Muscle layer of colon (tissue), 2 donors: ENCODE measurements around the gene IL17RC.

Experiments used
- H3K27ac ChIP-seq: one replicate; pipeline ENCODE4 v1.7.0; 2013; ENCODE audit warnings: low read depth, mild to moderate bottlenecking, low read length, moderate library complexity
- H3K27me3 ChIP-seq, 2 donors: one replicate each; pipeline ENCODE4 v1.7.0; 2013; ENCODE audit warnings: low read length in 2 of 2, mild to moderate bottlenecking in 2 of 2; ENCODE audit not compliant: insufficient read depth in 2 of 2, control insufficient read depth in 1 of 2
- H3K36me3 ChIP-seq: one replicate; pipeline ENCODE4 v1.7.0; 2013; ENCODE audit warnings: mild to moderate bottlenecking, low read length; ENCODE audit not compliant: insufficient read depth
- H3K4me1 ChIP-seq: one replicate; pipeline ENCODE4 v1.7.0; 2013; ENCODE audit warnings: mild to moderate bottlenecking, low read length; ENCODE audit not compliant: insufficient read depth
- H3K4me3 ChIP-seq, 2 donors: one replicate each; pipeline ENCODE4 v1.7.0; 2013; ENCODE audit warnings: low read length in 2 of 2, low read depth in 1 of 2, mild to moderate bottlenecking in 1 of 2, moderate library complexity in 1 of 2
- H3K9ac ChIP-seq: one replicate; pipeline ENCODE4 v1.7.0; 2013; ENCODE audit warnings: low read length
- H3K9me3 ChIP-seq: one replicate; pipeline ENCODE4 v1.7.0; 2013; ENCODE audit warnings: mild to moderate bottlenecking, low read length
- donor health status: abdominal sarcoma.
- donor health status: Adenocarcinoma of cecum.

Gene IL17RC

GRCh38 chr3:9951598-9951961 is 34.7 kb downstream of the IL17RC start:
- no peaks in the 10 kb centered on the region for H3K9me3 ChIP-seq
- H3K27me3 ChIP-seq, result no peaks in the 10 kb centered on the region
- H3K9ac ChIP-seq, result no peak overlapping the region
- no peaks in the 10 kb centered on the region for H3K36me3 ChIP-seq
- H3K27ac ChIP-seq, result no peak overlapping the region
- peak overlapping the region; percentile 45 to 49 for H3K4me3 ChIP-seq
- H3K4me1 ChIP-seq, result peaks cover 25% of the 10 kb centered on the region

DNA sequence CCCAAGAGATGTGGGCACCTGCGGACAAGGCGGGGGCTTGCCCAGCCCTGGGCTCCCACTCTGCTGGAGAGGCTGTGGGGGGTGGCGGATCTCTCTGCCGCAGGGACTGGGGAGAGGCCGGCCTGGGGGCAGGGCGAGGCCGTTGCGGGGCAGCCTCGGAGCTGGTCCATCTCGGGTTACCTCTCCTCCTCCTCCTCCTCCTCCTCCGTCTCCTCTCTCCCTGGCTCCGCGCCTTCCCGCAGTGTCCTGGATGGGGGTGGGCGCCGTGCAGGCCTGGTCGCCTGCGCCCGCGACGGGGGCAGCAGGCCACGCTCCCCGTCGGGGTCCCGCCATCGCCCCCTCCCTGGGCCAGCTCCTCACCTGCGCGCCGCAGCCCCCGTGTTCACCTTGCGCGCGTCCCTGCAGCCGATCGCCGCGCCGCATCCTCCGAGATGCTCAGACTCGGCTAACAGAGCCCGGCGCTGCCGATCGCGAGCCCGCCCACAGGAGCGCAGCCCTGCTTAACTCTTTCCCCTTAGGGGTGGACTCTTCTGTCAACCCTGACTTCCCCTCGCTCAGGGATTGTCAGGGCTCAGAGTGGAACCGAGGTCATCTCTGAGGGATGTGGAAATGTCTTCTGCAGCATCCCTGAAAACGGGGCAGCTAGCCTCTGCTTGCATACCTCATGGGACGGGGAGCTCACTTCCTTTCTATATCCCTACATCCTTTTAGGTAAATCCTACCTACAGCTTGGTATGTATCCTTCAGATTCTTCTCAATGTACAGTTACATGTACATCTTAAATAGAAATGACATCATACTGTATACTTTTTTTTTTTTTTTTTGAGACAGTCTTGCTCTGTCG is 35.3 kb downstream of the IL17RC start, which contains the start of gene PRRT3:
Gene PRRT3, minus strand, starts transcription at position 447 of the 844 bp plus-strand sequence. CDS start 2,293 bp downstream, outside the sequence.
- H3K27me3 ChIP-seq, result no peaks in the 10 kb centered on the region
- no peak within 1 kb of the TSS for H3K9ac ChIP-seq
- H3K9me3 ChIP-seq, result no peaks in the 10 kb centered on the region
- peak within 1 kb of the TSS; percentile 45 to 49 for H3K4me3 ChIP-seq
- H3K36me3 ChIP-seq, result no peaks in the 10 kb centered on the region
- H3K27ac ChIP-seq, result no peak within 1 kb of the TSS
- peaks cover 25% of the 10 kb centered on the region for H3K4me1 ChIP-seq

DNA sequence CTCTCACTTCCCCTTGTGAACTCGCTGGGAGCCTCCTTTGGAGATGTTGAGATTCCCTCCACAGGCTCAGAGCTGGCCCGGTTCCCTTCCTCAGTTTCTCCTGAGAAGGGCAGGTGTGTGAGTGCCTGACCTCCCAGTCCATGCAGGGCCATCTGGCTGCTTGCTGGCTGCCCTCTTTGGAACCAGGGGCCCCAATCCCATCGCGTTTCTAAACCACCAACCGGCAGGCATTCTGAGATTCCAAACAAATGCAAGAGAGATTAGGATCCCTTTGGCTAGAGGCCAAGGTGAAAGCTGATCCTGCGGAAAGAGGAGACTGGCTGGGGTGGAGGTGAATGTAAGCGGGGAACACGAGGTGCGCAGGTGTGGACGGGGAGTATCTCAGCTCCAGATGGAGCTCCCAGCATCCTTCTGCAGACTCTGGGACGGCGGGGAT is 38.2 kb downstream of the IL17RC start:
- Histone ChIP-seq H3K9ac (no peak overlapping the region), H3K27me3 (no peaks in the 10 kb centered on the region), H3K4me1 (peaks cover 20% of the 10 kb centered on the region), H3K9me3 (no peaks in the 10 kb centered on the region), H3K4me3 (no peak overlapping the region), H3K36me3 (peaks cover 5% of the 10 kb centered on the region), H3K27ac (no peak overlapping the region)

GRCh38 chr3:9955611-9956352 is 38.9 kb downstream of the IL17RC start:
- no peak overlapping the region for H3K4me3 ChIP-seq
- H3K27ac ChIP-seq, result no peak overlapping the region
- H3K9me3 ChIP-seq, result no peaks in the 10 kb centered on the region
- H3K9ac ChIP-seq, result no peak overlapping the region
- no peaks in the 10 kb centered on the region for H3K27me3 ChIP-seq
- peaks cover 5% of the 10 kb centered on the region for H3K36me3 ChIP-seq
- H3K4me1 ChIP-seq, result peaks cover 20% of the 10 kb centered on the region

GRCh38 chr3:9957214-9957613 is 40.3 kb downstream of the IL17RC start:
- Histone ChIP-seq H3K36me3 (peaks cover 17% of the 10 kb centered on the region), H3K4me1 (peaks cover 15% of the 10 kb centered on the region), H3K9me3 (no peaks in the 10 kb centered on the region), H3K27ac (no peak overlapping the region), H3K4me3 (no peak overlapping the region), H3K27me3 (no peaks in the 10 kb centered on the region), H3K9ac (no peak overlapping the region)

GRCh38 chr3:9965200-9965875 is 48.4 kb downstream of the IL17RC start:
- Histone ChIP-seq H3K4me3 (no peak overlapping the region), H3K27ac (no peak overlapping the region), H3K4me1 (no peaks in the 10 kb centered on the region), H3K27me3 (no peaks in the 10 kb centered on the region), H3K36me3 (peaks cover 56% of the 10 kb centered on the region), H3K9ac (no peak overlapping the region), H3K9me3 (no peaks in the 10 kb centered on the region)

GRCh38 chr3:9966841-9967240 is 49.9 kb downstream of the IL17RC start:
- no peak overlapping the region for H3K4me3 ChIP-seq
- H3K9me3 ChIP-seq, result no peaks in the 10 kb centered on the region
- no peak overlapping the region for H3K27ac ChIP-seq
- H3K4me1 ChIP-seq, result no peaks in the 10 kb centered on the region
- H3K36me3 ChIP-seq, result peaks cover 59% of the 10 kb centered on the region
- no peak overlapping the region for H3K9ac ChIP-seq
- no peaks in the 10 kb centered on the region for H3K27me3 ChIP-seq

GRCh38 chr3:9969632-9970019 is 52.7 kb downstream of the IL17RC start:
- Histone ChIP-seq H3K4me1 (no peaks in the 10 kb centered on the region), H3K36me3 (peaks cover 61% of the 10 kb centered on the region), H3K9me3 (no peaks in the 10 kb centered on the region)

DNA sequence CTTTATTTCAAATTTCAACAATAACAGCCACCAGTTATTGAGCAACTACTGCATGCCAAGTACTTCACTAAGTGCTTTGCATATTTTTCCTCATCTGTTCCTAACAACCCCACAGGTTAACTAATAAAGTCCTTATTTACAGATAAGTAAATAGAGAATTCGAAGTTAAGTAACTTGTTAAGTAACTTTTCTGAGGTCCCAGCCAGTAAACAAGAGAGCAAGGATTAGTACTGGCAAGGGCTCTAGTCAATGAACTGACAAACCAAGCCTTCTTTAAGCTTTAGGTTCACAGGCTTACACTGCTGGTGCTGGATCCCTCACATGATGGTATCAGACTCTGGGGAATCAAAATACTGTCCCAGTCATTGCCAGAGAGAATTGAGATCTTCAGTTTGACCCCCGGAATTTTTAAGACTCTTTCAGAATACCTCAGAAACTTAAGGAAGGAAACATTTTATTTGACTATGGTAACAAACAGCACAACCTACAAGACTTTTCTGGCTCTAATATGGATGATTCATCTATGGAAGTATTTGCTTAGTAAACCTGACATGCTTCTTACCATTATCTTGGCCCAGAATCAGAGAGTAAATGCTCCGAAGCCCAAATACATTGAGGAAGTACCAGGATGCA is 53.2 kb downstream of the IL17RC start:
- Histone ChIP-seq H3K36me3 (peaks cover 61% of the 10 kb centered on the region), H3K9me3 (no peaks in the 10 kb centered on the region), H3K27me3 (no peaks in the 10 kb centered on the region), H3K27ac (no peak overlapping the region), H3K9ac (no peak overlapping the region), H3K4me3 (no peak overlapping the region), H3K4me1 (no peaks in the 10 kb centered on the region)

More at GRCh38 chr3:9969632-9970019, 52.7 kb downstream of the IL17RC start:
- no peaks in the 10 kb centered on the region for H3K27me3 ChIP-seq
- H3K27ac ChIP-seq, result no peak overlapping the region
- H3K9ac ChIP-seq, result no peak overlapping the region
- no peak overlapping the region for H3K4me3 ChIP-seq

GRCh38 chr3:9976721-9977709 is 60.1 kb downstream of the IL17RC start:
- H3K27ac ChIP-seq, result peak overlapping the region; percentile 46
- peak overlapping the region in 1 of 2 donors; percentile 13 for H3K4me3 ChIP-seq
- H3K4me1 ChIP-seq, result peaks cover 11% of the 10 kb centered on the region
- peaks cover 13% of the 10 kb centered on the region for H3K36me3 ChIP-seq
- H3K9me3 ChIP-seq, result no peaks in the 10 kb centered on the region
- peak overlapping the region; percentile 34 for H3K9ac ChIP-seq
- H3K27me3 ChIP-seq, result no peaks in the 10 kb centered on the region
